GM12874 (cell line): ENCODE data around the gene OTX1.

Experiments used
- CTCF ChIP-seq: IDR thresholded peaks from 2 replicates; pipeline ENCODE4 v1.5.1; 2011; ENCODE audit warnings: low read depth, mild to moderate bottlenecking, control low read depth, low read length, moderate library complexity; ENCODE audit not compliant: insufficient read depth

Gene OTX1

DNA sequence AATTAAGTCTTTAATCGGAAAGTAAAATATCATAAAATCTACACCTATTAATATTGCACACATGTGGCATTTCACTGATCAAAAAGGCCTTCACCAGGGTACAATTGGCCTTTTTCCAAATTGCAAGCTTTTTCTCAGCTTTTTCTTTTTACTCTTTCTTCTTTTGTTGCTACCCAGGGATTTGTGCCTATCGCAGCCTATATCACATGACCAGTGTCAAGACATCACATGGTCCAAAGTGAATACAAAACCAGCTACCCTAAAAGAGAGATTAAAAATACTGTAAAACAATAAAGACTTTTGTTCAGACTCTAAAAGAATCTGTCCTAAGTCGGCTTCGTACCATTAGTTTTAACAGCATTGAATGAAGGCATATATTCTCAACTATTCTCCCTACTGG, 15.0 kb upstream of the OTX1 start:
- no peak for TF ChIP-seq CTCF

GRCh38 chr2:63038034-63038433, 12.6 kb upstream of the OTX1 start:
- TF ChIP-seq CTCF = no peak

DNA sequence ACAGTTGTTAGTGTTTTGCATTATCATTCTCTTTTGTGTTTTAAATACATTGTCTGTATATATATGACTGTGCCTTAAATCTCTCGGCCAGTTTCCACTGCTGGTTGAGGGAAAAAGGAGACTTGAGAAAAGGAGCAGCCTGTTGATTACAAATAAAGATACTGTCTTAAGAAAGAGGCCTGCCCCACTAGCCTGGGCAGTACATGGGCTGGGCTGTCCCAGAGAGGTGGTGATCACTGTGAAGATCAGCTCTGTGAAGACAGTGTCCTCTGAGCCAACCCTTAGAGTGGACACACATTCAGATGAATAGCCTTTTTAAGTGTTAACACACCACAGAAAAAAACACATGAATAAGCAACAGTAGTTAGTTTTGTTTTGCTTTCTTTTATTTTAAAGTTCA, 10.0 kb upstream of the OTX1 start:
- TF ChIP-seq CTCF = no peak

DNA sequence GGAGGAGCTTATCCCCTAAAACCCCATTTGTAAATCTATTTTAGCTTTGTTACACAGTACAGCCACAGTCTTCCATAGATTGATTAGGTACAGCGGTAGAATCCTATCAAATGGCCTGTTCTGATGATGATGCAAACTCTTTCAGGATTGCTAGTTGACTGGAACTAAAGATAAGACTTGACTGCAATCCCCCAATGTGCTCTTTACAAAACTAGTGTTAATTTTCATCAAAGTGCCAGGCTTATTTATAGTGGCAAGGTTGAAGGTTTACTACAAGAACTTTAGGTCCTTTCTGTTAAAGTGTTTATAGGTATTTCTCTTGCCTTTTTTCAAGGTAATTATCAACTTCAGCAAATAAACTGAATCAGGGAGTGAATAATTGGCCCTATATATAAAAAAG, 9.0 kb upstream of the OTX1 start:
- TF ChIP-seq CTCF = no peak

DNA sequence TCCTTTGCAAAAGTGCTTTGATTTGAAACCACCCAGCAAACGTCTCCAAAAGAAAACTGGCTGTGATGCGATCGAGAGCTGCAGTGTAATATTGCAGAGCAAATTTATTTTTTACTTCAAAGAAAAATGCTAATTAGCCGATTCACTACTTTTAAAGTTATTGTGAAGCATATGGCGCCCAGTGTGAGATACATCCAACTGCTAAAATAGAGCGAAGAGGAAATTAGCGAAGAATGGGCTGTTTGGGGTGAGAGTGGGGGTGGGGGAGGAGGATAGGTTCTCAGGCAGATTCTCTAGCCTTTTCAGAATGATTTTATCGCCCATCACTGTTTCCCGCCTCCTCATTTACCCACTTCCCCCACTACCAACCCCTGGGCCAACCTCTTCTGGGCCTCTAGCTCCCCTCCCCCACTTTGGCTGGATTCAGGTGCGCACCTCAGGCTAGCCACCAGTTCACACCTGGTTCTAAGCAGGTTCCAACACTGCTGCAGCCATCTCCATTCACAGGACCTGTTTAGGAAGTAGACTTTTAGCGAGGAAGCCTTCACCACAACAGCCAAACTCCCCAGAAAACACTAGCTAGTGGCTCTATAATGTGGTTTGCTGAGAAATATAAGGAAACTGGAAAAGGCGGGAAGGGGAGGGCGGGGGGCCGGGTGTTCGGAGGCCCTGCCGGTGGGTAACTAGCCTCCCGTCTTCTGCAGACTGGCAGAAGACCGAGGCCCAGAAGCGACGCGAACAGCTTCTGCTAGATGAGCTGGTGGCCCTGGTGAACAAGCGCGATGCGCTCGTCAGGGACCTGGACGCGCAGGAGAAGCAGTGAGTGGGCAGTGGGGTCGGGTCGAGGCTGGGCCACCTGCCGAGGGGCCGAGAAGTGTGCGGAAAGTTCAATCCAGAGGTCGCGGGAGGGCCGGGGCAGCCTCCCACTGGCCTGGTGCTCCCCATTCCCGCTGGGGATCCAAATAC, 6.0 kb upstream of the OTX1 start:
- TF ChIP-seq CTCF = no peak

DNA sequence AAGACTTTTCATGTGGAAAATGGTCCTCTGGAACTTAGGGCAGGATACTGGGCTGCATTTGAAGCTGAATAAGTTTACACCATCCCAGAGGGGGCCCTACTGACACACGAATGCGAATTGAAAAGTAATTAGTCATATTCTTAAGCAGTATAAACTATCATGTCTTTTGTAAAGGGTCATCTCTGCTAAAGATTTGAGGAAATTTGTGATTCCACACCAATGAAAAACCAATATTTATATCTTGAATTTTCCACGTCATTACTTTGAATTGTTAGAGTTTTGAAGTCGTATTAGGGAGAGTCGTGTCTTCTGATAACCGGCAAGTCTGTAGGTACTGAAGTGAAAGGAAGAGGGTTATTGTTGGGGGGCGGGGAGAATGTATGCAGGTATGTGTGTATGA, 4.1 kb upstream of the OTX1 start:
- no peak for TF ChIP-seq CTCF

DNA sequence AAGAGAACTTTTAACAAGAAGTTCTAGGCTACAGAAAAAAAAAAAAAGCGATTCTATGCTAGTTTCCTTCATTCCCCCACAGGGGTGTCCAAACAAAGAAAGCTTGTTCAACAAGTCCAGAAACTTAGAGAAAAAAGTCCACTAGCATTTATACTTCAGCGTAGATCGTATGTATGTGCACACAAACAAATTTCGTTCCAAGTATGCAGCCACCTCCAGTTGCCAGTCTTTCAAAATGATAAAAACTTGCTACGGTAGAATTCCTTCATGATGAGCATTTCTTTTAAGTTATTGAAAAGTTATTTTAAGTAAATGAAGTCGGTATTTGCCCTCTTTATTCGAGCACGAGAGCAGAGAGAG, 3.7 kb upstream of the OTX1 start:
- no peak for TF ChIP-seq CTCF
